ENCODE results near the gene KIAA1958.
"Not testable (repeated sequence)": the region's sequence is repeated elsewhere in the genome, so short reads cannot be mapped to it uniquely, and the experiment has no call there.

The KIAA1958 gene

DNA sequence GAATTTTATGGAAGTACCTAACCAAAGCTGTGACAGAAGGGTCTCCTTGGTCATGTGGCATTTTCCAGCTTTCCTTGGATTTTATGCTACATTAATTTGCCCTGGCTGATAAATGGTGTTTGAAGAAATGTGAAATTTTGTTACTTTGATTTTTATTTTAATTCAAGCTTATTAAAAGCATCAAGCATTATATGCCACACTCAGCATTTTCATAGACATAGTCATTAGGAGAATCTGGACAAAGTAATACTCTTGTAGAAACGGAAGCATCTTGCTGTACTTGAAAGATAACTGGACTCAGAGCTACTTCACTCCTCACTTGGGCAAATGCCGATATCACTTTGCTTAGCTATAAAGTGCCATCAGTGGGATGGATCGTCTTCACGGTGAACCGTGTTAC is 177.1 kb downstream of the KIAA1958 start:
- DNase-seq (ENCODE audit: low spot score) = no peak

DNA sequence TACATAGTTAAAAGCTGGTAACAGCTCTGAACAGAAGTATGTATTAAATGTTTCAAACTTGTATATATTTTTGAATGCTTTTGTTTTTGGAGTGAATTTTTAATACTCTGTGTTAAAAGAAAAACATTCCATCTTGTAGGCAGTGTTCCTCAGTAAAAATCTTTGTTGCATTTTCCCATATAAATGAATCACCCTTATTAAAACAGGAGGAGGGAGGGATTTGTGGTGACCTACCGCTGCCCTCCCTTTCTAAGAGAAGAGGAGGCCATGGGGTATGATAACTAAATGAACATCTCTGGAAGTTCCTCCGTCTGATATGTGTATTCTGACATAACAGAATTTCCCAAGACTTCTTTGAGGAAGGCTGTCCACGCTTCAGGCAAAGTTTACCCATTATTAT is 177.9 kb downstream of the KIAA1958 start:
- DNase-seq (ENCODE audit: low spot score) = no peak

DNA sequence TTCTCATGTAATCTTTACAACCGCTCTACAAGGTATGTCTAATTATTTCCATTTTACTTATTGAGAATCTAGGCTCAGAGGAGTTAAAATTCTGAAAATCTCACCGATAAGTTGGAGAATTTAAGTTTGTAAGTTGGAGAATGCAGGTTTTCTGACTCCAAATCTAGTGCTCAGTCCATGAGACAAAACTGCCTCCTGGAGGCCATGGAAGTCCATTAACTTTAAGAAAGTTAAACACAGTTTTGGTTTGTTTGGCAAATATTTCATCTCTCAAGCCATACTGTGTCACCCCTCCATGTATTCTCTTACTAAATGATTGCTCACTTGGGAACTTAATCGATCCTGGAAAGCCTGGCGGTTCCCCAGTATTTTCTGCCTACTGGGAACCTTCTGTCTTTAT is 178.7 kb downstream of the KIAA1958 start:
- no peak for DNase-seq (ENCODE audit: low spot score)

DNA sequence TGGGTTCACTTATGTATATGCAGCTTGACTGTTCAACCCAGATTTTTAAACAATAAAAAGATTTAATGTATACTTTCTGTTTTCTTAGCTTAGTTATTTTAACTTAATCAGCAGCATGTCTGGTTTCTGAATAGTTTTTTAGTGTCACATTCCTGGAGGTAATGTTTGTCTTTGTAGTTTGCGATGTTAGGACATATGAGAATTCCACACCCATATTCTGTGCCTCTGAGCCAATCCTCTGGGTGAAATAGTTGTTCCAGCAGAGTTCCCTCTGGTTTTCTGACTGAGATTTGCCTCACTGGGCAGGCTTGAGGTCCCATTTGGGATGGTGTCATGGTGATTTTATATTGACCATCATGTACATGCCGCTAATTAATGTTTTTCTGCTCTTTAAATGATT is 182.7 kb downstream of the KIAA1958 start:
- no peak for DNase-seq (ENCODE audit: low spot score)

DNA sequence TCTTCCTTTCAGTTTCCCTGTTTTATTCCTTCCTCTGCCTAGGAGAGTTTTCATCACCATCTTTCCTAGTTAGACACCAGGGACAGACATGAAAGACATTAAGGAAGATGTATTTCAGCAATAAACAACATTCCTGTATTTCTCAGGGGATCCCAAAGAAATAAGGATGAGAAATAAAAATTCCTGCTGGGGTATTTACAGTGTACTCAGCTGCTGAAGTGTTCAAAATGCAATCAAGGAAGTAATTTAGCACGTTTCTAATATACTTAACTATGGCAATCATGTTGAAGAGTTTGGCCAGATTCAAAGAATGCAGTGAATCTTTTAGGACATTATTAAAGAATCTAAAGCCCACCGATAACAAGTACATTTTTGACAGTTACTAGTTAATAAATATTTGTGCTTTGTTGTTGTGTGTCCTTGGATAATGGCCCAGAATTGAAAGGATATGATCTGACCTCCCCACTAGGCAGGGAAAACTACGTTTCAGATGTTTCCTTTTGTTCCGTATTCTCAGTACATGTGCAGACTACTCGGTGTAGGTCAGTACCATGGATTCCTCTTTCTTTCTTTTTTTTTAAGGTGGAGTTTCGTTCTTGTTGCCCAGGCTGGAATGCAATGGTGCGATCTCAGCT is 184.5 kb downstream of the KIAA1958 start:
- DNase-seq (ENCODE audit: low spot score) = no peak

DNA sequence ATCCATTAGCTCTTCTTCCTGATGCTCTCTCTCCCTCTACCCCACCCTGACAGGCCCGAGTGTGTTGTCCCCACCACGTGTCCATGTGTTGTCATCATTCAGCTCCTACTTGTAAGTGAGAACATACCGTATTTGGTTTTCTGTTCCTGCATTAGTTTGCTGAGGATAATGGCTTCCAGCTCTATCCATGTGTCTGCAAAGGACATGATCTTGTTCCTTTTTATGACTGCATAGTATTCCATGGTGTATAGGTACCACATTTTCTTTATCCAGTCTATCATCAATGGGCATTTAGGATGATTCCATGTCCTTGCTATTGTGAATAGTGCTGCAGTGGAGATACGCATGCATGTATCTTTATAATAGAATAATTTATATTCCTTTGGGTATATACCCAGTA is 186.6 kb downstream of the KIAA1958 start:
- DNase-seq (ENCODE audit: low spot score) = not testable (repeated sequence)

DNA sequence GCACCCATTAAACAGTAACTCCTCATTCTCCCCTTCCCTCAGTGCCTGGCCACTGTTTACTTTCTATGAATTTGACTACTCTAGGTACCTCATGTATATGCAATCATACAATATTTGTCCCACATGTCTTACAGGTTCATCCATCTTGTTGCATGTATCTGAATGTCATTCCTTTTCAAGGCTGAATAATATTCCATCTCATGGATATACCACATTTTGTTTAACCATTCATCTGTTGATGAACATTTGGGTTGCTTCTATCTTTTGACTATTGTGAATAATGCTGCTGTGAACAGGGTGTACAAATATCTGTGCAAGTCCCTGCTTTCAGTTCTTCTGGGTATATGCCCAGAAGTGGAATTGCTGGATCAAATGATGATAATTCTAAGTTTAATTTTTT is 190.4 kb downstream of the KIAA1958 start:
- DNase-seq (ENCODE audit: low spot score) = no peak

DNA sequence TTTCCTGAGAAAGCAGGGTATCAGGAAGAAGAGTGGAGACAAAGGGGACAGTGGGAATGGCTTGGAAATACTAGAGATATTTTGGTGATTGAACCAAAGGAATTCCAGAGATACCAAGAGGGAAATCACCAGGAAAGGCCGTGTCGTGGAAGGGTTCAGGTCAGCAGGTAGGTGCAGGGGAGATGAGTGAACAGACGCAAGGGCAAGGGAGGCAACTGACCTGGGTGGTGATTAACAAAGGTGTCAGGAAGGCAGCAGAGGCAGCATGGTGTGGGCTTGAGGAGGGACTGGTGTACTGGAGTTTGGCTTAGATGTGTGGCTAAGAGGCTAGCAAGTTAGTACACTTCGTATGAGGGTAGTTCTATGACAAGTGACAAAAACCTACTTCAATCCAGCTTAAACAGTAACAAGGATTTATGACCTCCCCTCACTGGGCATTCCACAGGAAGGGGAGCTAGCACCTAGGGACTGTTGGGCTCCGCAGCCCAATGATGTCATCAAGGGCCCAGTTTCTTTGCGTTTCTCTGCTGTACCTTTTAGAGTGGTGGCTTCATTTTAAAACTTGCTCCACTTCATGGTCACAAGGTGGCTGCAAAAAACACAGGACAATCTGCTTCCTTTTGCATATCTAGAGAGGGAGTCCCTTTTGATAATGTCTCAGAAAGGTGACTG is 194.2 kb downstream of the KIAA1958 start:
- no peak for DNase-seq (ENCODE audit: low spot score)

DNA sequence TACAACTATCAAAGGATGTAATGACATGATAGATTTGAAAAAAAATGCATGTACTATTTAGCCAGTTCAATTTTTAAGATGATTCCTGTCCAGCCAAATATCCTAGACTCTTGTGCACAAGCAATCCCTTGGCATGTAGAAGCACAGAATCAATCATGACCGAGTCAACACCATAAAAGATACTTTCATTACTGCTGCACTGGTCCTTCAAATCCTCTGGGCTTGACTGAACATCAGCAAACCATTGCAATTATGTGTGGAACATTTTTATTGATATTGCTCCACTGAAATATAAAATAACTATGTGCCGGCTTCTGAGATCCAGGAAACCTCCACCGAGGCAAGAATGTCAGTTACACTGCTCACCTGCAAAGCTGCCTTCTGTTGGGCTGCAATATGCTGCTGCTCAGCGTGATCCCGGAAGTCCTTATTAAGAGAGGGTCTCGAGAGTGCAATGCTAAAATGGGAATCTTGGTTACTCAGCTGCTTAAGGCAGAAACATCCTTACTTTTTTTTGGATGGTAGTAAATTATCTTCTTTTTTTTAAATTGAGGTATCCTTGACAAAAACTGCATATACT is 202.6 kb downstream of the KIAA1958 start:
- no peak for DNase-seq (ENCODE audit: low spot score)

DNA sequence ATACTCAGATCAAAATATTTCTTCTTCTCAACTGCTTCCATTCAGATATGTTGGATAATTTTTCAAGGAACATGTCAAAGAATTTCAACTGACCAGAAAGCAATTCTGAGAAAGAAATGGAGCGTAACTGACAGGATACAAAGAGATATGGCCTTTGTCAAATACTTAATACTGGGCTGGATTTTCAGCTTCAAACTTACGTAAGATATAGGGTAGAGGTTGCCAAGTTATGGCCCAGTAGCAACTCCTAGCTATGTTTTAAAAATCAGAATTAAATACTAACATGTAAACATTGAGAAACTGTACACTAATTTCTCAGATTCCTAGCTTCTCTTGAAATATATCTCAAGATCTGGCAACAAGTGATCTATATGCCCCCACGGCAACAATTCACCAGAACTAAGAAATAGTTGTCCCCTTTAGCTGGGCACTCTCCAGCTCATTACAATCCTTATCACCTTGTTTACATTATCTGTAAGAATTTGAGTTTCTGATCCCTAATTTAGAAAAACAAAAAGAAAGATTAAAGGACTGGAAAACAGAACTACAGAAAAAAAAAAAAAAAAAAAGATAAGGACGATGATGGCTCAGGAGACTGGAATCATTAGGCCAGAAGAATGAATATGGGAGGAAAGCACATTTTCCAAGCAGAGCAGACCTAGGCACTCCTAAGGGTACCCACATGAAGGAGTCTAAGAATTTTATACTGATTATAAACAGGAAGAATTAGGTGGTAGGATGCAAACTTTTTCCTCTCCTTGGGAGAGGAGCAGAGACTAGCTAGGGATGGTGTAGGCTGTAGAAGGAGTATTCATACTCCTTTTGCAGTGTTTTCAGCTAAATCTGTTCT is 208.3 kb downstream of the KIAA1958 start:
- DNase-seq (ENCODE audit: low spot score) = no peak

DNA sequence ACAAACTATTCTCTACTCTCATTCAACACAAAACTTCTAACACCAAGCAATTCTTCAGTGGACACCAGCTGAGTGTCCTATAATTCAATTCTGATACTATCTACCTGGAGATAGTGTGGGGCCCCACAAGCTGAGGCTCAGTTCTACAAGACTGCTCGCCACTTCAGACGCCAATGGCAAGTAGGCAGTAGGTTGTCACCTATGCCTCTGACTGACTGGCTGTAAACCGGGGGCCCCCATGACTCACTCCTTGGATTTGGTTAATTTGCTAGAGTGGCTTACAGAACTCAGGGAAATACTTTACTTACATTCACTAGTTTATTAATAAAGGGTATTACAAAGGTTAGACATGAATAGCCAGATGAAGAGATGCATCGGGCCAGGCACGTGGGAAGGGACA is 209.8 kb downstream of the KIAA1958 start:
- no peak for DNase-seq (ENCODE audit: low spot score)

DNA sequence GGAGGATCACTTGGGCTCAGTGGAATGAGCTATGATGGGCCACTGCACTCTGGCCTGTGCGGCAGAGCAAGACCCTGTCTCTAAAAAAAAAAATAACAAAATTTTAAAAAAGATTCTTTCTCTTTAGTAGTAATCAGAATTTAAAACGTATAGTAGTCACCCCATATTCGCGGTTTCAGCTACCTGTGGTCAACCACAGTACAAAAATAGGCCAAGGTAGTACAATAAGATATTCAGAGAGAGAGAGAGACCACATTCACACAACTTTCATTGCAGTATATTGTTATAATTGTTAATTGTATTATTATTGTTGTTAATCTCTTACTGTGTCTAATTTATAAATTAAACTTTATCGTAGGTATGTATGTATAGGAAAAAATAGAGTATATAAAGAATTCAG is 212.6 kb downstream of the KIAA1958 start:
- no peak for DNase-seq (ENCODE audit: low spot score)

DNA sequence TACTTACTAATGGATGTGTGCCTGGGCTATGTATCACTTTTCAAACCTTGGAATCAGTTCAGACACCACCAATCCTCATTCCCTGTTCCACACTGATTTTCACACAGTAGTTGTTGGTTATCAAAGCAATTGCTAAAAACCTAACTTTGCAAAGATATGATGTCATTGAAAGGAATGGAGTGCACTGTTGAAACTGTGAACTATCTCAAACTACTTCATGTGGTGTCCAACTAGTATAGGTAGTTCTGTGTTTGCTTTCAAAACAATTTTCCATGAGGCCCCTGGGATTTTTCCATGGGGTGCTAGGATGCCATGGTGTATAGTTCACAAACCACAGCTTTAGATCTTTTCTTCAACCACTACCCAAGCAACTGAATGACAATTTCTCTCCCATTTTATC is 213.5 kb downstream of the KIAA1958 start:
- DNase-seq (ENCODE audit: low spot score) = no peak

DNA sequence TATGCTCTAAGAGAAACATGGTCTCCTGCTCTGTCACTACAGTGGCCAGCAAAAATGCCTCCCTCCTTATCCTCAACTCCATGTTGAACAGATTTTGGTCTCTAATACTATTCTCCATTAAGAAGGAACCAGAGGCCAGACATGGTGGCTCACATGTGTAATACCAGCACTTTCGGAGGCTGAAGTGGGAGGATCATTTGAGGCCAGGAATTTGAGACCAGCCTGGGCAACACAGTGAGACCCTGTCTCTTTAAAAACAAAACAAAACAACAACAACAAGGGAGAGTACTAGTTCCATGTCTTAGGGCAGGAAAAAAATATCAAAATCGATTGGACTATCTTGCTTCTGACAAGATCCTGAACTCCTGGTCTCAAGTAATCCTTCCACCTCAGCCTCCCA is 216.7 kb downstream of the KIAA1958 start:
- DNase-seq (ENCODE audit: low spot score) = no peak

DNA sequence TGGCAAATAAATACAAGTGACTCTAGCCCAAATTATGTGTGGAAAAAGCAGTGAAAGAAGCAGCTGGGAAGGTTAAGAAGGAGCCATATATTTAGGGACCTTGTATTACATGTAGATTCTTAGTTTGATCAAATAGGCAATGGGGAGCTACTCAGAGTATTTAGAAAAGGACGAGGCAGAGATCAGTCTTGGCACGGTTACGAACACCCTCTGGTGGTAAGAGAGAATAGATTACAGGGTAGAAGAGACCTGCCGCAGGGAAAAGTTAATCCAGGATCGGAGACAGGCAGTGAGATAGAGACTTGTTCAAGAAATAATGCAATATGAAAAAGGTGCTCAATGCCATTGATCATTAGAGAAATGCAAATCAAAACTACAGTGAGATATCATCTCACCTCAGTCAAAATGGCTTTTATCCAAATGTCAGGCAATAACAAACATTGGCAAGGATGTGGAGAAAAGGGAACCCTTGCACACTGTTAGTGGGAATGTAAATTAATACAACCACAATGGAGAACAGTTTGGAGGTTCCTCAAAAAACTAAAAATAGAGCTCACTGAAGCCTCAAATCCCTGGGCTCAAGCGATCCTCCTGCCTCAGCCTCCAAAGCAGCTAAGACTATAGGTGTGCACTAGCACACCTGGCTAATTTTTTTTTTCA is 219.3 kb downstream of the KIAA1958 start:
- peak; percentile 32 for DNase-seq (ENCODE audit: low spot score)

DNA sequence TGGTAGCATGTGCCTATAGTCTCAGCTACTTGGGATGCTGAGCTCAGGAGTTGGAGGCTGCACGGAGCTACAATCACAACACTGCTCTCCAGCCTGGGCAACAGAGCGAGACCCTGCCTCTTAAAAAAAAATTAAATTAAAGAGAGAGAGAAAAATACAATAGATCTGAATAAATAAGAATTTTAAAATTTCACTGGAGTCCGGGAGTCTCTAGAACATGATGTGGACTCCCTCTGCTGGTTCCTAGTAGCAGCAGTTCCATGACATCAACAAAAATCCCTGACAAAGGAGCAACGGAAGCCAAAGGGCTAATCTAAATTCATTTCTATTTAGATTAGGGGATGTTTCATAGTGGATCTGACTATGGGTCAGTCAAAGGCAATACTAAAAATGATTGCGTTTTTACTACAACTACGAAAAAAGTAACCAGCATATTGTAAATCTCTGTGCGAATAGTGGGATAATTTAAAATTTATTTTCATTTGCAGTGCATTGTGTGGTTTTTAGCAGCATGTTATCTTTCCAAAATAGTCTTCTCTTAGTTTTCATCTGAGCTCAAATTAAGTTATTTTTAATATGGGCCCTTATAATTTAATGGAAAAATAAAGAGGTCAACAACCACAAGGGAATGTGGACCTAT is 224.5 kb downstream of the KIAA1958 start:
- DNase-seq (ENCODE audit: low spot score) = peak; percentile 30

DNA sequence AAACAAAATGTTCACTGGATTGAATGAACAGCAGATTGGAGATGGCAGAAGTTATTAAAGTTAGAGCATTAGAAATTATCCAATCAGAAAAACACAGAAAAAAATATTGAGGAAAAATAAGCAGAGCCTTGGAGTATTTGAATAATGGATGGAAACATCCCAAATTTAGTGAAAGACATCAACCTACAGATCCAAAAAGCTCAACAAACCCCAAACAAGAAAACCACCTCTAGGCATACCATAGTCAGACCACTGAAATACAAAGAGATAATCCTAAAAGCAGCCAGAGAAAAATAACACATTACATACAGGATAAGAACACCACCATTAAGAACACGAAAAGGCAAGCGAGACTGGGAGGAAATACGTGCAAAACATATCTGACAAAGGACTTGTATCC is 226.1 kb downstream of the KIAA1958 start:
- no peak for DNase-seq (ENCODE audit: low spot score)

DNA sequence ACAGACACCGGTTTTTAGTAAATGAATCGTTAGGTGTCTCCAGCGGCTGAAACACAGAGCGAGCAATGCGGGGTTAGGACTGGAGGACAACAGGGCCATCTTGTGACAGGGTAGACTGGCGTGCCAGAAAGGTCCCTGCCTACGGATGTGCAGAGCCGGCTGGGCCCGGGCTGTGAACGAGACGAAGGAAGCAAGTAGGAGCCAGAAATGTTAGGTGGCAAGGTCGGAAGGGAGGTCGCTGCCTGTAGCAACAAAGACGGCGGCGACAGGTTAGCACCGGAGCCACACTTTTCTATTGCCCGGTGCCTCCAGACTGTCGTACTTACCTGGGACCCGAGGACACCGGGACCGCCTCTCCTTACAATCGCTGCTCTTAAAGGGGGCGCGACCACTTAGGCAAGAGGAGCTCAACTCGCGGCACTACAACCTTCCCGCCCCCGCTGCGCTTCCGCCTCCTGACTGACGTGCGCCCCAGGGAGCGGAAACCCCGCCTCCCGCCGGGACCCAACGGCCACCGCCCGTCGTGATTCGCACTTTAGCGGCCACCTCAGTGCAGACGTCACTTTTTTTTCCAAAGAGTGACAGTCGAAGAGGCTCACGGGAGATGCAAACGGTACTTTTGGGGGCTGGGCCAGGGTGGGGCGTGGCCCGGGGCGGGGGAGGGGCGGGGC is 231.2 kb downstream of the KIAA1958 start, which contains the start of gene INIP:
Gene INIP (minus strand): TSS at position 457 of the 671 bp plus-strand sequence. CDS start 1,632 bp downstream, outside the sequence.
- DNase-seq (ENCODE audit: low spot score) = peak; percentile 93

Data from HuH-7 (cell line).